D341Med (cell line): ENCODE data around the gene PRDX3.
"Not testable (repeated sequence)": the region's sequence is repeated elsewhere in the genome, so short reads cannot be mapped to it uniquely, and the experiment has no call there.

Experiments
- DNase-seq: peaks from one replicate; pipeline ENCODE4 v3.0.0; 2012; ENCODE audit warnings: low spot score

PRDX3 gene

DNA sequence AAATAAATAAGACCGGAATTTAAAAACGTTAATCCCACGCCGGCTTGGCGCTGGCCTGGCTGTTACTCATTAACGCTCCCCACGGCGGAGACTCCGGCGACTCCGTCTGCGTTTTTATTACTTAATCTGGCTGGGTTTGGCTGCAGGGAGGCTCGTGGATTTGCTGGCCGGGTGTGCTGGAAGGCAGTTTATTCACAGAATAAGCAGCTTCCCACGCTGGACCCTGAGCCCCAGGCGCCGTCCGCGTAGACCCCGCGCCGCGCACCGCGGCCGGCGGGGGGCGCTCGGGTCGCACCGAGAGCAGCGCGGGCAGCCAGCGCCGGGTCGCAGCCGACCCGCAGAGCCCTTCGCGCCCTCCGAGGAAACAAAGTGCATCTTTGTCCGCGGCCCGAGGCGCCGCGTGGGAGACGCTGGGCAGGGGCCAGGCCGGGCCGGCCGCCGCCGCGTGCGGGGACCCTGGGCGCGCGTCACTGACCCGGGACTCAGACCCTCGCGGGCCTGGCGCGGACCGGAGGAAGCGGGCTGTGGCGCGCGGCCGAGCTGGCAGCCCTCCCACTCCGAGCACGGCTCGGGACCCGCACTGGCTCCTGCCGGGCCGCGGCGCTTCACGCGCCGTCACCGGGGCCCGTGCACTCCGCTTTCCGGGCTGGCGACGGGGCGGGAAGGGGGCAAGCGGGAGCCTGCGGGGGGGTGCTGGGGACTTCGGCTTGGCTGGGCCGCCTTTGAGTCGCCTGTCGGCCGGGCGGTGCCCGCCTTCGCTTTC, 28.2 kb upstream of the PRDX3 start:
- peak; percentile 87 for DNase-seq

DNA sequence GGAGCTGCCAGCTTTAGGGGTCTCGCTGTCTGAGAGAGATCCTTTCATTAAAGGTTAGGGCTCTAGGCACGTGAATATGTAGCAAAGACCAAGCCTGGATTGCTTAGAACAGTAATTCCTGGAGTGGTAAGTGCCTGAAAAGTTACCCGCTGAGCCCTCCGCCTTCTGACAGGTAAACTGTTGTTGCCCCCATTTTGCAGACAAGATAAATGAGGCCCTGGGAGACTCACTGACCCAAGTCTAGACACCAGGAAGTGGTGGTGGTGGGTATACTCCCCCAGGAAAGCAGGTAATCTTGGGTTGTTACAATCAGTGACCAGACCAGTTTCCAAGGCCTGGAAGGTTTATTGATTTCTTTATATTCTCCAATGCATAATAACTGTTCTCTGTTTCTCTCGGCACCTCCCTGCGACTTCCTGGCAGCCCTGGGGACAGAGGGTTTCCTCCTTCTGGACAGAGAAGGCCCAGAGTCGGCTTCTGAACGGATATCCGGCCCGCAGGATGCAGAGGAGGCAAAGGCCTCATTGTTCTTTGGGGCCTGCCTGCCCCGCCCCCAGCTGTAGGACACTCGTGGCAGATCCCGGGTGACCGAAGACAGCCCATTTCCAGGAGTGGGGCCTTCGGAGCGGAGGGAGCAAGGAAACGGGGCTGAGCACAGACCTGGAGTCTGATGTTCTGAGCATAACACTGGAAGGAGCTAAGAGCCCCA, 27.4 kb upstream of the PRDX3 start:
- DNase-seq: peak; percentile 47

DNA sequence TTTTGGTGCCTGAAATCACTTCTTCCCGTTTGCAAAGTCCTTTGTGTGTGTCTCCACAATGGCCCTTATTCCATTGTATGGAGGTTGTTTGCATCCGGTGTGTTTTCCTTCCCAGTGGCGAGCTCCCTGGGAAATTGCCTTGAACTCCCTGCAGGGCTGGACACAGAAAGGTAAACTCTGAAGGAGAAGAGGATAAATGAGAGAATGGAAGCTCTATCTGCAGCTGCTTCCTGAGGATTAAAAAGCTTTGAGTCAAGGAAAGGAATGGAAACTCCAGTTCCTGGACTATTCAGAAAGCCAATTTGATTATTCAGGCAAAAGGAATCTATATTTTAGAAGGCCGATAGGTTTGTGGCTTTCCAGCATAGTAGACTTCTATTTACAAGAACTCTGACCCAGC, 24.4 kb upstream of the PRDX3 start:
- DNase-seq: no peak

DNA sequence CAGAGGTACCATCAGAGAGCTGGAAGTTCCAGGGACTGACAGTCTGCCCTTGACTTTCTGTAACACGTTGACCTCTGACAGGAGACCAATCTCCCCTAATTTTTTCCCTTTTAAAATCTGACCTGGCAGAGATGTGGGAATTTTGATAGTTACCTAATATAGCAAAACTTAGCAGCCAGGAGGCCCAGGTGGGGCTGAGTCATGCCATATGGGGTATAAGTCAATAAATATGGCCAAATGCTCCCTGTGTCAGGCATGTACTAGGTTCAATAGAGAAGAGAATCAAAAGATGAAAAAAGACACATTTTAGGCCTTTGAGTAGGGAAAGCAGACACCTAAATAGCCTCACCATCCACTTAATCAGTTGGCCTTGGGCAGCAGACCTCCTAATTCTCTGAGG, 22.6 kb upstream of the PRDX3 start:
- DNase-seq: no peak

DNA sequence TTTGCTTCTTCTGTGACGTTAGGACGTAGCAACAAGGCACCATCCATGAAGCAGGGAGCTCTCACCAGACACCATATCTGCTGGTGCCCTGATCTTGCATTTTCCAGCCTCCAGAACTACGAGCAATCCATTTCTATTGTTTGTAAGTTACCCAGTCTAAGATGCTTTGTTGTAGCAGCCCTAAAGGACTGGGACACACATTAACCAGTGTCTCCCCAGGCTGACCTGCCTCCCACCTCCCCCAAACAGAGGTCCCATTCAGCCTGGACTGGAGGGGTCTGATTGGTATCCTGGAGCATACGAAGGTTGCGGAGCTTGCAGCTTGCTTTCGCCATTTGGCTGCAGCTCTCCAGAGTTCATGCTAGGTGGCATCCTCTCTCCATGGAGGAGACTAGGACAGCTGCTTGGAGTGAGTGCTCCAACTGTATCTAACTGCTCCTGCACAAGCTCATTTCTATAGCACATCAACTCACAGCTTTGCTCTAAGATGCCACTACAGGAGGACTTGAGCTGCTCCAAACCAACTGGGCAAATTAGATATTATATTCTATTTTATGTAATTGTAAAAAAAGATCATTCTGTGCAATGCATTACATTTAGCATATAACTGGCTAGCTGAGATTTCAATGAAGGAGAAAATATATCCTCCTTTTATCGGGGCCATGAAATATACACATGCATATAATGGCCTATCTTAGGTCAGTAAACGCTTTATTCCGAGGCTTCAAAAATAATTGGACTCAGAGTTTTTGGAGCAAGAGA, 20.8 kb upstream of the PRDX3 start:
- DNase-seq: peak; percentile 70

DNA sequence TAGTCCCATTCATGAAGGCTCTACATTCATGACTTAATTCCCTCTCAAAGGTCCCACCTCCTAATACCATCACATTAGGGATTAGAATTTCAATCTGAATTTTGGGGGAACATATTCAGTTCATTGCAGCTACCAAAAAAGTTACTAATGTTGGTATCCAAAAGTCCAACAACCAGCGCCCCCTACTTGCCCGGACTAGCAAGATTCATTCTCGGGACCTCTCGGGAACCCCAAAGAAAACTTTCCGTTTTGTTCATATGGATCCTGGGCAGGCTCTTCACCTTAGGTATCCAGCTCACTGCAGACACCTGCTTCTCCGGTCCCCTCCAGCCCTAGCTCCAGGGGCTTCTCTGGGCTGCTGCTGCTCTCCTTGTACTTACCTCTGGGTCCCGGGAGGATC, 19.8 kb upstream of the PRDX3 start:
- DNase-seq: no peak

DNA sequence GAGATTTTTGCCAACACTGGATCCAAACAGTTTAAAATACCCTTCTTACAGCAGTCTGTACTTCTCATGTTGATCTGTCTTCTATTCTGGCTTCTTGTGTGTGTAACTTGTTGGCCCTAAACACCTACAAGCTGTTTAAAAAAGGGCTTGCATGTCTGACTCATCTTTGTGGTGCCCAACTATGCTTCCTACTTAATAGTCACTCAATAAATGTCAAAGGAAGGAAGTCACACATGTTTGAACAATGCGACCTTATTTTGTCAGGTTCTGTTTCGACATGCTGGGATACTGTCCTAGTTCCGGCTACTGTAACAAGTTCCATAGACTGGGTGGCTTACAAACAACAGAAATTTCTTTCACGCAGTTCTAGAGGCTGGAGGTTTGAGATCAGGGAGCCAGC, 19.3 kb upstream of the PRDX3 start:
- DNase-seq: no peak

DNA sequence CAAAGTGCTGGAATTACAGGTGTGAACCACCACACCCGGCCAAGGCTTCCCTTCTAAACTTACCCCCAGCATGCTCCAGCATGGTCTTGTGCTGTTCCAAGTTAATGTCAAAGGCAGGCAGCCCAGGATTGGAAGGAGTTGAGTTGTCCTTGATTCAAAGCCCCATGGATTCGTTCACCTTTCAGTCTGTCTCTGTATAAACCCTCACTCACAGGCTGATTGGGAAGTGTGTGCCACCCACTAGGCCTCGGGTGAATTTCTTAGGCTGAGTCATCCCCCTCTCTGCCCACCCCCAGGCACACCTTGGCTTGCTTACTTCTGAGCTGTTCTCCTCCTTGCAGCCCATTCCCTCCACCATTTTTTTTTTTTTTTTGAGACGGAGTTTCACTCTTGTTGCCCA, 13.3 kb upstream of the PRDX3 start:
- DNase-seq: no peak

DNA sequence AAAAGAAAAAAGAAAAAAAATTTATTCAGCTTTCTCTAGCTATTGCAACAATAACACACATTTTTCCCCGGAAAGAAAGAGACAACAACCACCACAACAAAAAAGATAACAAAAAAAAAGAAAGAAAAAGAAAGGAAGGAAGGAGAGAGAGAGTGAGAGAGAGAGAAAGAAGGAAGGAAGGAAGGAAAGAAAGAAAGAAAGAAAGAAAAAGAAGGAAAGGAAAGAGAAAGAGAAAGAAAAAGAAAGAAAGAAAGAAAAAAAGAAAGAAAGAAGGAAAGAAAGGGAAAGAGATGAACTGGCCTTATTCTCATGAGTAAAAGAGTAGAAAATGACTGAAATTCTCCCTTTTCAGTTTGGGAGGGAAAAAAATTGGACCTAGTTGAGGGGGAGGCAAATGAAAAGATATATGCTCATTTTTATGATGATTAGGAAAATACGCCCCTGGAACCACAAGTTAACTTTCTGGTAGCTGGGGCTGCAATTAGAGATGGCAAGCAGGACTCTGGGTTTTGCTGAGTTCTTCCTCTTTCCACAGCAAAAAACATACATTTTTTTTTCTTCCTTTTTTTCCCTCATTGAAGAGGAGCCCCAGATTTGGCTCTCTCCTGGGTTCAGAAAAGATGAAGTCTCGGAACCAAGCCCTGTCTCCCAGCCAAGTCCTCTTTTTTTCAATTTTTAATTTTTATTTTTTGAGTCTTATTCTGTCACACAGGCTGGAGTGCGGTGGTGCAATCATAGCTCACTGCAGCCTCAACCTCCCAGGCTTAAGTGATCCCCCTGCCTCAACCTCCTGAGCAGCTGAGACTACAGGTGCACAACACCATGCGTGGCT, 12.6 kb upstream of the PRDX3 start:
- no peak for DNase-seq

DNA sequence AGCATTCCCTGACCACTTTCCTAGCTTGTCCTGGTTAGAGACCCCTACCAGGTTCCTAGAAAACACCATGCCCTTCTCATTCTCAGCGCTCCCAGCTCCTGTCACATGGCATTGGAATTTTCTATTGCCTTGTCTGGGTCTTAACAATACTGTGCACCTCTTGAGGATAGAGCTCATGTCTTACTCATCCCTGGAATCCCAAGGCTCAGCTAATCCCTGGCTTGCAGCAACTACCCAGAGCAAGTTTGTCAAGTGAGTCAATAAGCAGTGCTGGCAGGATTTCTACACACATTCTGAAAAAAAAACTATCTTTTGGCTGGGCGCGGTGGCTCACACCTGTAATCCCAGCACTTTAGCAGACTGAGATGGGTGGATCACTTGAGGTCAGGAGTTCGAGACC, 11.7 kb upstream of the PRDX3 start:
- peak; percentile 26 for DNase-seq

DNA sequence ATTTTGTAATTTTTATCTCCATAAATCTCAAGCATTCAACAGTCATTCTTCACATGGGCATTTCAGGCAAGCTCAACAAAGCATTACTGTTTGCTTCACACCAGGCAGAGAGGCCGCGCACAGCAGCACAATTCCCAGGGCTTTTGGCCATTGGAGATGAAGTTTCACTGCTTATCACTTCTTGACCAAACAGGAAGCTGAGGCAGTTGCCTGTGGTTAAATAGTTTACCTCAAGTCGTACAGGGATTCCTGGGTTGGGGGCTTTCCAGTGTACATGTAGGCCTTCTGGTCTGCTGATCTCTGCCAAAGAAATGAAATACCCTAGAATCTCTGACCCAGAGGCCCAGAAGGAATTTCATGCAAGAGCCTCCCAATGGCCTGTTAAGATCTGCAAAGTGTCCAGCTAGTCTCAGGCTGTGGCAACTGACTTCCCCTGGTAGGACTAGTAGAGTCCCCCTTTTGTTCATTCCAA, 11.2 kb upstream of the PRDX3 start:
- no peak for DNase-seq

DNA sequence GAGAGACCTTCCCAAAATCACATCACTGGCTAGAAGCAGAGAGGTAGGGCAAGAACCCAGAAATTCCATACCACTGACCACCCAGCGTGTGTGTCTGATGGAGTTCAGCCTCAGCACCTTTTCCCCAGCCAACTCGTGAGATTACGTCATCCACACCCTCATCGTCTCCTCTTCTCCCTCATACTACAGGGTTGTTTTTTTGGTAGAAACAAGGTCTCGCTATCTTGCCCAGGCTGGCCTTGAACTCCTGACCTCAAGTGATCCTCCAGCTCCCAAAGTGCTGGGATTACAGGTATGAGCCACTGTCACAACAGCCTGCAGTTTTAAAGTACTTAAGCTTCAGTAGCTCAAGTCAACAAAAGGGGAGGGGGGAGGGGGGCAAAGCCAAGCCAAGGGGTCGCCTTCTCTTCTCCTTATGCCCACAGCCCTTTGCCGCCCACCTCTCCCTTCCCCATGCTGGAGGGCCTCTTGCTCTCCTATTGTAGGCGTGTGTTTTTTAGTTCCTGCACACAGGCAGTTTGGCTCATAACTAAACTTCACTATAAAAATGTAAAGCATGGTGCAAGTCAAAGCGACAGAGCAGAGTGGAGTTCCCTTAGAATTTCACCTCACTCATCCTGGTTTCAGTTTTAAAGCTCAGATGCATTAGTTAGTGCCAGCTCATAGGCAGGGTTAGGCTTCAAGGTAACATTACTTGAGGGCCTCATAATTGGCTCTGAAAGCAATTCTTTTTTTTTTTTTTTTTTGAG, 5.2 kb upstream of the PRDX3 start:
- no peak for DNase-seq

DNA sequence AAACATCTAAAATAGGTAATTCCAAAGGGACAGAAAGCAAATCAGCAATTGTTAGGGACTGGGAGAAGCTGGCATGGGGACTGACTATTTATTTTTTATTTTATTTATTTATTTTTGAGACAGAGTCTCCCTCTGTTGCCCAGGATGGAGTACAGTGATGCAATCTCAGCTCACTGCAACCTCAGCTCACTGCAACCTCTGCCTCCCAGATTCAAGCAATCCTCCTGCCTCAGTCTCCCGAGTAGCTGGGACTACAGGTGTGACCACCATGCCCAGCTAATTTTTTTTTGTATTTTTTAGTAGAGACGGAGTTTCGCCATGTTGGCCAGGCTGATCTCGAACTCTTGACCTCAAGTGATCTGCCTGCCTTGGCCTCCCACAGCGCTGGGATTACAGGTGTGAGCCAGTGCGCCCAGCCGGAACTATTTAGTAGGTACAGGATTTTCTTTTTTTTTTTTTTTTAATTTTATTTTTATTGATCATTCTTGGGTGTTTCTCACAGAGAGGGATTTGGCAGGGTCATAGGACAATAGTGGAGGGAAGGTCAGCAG, 2.3 kb upstream of the PRDX3 start:
- not testable (repeated sequence) for DNase-seq

DNA sequence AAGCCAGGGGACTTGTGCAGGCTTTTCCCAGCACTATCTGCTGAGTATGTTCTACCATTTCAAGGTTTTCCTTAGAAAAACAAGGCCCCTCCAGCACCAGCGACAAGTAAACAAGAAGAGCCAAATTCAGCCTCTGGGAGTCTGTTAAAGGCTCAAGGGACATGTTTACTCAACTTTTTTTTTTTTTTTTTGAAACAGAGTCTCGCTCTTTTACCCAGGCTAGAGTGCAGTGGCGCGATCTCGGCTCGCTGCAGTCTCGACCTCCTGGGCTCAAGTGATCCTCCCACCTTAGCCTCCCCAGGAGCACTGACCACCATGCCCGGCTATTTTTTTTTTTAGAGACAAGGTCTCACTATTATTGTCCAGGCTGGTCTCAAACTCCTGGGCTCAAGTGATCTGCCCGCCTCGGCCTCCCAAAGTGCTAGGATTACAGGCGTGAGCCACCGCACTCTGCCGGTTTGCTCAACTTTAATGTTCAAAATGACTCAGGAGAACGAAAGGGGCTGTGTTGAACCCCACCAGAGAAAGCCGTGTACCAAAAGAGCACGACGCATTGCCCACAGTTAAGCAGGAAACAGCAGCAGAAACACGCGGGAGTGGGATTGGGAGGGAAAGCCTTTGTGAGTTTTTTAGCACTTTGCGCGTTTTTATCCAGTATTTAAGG, 772 bp downstream of the PRDX3 start:
- no peak for DNase-seq

DNA sequence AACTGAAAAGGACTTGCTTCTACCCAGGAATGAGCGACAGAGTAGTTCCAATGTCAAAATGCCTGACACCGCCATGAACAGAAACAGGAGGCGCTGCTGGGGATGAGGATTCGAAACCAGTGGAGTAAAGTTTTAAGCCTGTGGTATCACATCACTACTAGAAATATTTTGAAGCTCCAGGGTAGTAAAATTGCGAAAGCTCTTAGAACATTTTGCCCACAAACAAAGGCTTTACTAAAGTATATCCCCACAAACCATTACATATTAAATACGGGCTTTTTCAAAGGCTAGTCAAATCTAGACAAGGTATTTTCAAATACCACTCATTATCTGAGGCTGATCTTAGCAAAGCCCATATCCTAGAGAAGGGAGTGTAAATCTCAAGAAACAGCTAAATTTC, 2.4 kb downstream of the PRDX3 start:
- no peak for DNase-seq

DNA sequence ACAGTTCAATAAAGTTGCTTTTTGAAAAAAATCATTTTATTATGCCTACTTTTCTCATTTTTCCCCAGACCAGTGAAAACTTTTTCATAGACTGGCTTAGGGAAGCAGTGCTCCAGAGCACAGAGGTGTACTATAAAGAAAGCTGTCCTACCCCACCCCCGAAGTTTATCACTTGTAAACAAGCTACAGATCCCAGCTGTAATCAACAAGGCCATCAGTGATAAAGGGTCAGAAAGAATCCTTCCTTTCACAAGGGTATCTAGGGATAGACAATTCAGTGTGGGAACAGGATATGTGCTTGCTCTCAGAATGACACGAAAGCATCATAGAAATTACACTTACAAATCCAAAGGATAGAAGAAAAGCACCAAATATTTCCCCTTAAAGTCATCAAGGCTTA, 4.5 kb downstream of the PRDX3 start:
- no peak for DNase-seq

DNA sequence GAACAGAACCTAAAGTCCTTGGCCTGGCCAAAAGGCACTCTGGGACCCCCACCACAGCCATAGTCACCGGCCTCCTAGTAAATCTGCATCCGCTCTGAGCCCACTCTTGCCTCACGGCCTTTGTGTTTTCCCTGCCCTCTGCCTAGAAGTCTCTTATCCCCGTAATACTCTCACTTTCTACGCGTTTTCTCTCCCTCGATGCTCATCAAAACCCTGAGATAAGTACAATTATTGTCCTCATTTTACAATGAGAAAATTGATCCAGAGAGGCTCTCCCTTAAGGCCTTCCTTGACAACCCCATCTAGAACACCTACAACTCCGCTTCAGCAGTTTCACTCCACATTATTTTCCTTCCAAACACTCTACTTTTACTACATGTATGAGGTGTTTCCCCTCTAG, 11.6 kb downstream of the PRDX3 start:
- DNase-seq: no peak

DNA sequence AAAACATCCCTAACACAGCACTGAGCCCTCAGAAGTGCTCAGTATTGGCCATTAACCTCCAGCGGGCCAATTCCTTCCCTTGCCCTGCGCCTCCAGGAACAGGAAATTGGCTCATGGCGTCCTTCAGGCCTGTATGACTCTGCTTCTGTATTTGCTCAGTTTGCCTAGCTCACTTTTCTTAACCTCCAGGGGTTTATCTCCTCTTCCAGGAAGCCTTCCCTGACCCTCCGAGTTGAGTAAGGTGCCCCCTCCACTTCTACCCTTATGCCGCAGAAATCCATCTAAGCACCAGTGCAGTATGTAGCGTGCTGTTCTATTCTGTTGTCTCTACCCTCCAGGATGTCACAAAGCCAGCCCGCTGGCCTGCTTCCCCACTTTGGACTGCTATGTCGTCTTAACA, 12.0 kb downstream of the PRDX3 start:
- DNase-seq: no peak

DNA sequence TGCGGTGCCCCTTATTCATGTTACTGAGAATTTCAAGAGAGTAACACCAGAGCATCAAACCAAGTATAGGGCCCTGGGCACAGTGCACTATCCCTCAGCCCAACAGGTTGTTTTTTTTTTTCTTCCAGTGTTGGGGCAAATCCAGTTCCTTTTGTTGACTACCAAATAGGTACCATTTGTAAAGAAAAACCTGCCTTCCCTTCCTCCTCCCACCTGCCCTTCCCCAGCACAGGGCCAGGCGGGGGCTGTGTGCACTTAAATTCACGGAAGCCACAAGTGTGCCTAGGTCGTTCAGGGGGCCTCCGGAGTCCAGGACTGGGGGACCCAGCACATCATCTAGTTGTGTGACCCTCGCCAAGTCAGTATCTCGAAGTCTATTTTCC, 12.5 kb downstream of the PRDX3 start:
- DNase-seq: no peak
